Thoracic aorta endothelial cell (primary cell): Measurements from ENCODE around the gene SAP30L. TPM values are rescaled to one million over a fixed set of nuclear protein-coding genes. Genes with fewer than 3 reads are reported as not detected.

Source experiments
- total RNA-seq: library from RNA; depleted of rRNA; stranded (reverse); fragments of >200 nt; gene quantifications from 2 replicates; pipeline ENCODE4 v1.2.3, GENCODE V29; 2012

SAP30L gene, protein sequence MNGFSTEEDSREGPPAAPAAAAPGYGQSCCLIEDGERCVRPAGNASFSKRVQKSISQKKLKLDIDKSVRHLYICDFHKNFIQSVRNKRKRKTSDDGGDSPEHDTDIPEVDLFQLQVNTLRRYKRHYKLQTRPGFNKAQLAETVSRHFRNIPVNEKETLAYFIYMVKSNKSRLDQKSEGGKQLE
- total RNA-seq = 30.6 and 30.7 TPM in 2 replicates

DNA sequence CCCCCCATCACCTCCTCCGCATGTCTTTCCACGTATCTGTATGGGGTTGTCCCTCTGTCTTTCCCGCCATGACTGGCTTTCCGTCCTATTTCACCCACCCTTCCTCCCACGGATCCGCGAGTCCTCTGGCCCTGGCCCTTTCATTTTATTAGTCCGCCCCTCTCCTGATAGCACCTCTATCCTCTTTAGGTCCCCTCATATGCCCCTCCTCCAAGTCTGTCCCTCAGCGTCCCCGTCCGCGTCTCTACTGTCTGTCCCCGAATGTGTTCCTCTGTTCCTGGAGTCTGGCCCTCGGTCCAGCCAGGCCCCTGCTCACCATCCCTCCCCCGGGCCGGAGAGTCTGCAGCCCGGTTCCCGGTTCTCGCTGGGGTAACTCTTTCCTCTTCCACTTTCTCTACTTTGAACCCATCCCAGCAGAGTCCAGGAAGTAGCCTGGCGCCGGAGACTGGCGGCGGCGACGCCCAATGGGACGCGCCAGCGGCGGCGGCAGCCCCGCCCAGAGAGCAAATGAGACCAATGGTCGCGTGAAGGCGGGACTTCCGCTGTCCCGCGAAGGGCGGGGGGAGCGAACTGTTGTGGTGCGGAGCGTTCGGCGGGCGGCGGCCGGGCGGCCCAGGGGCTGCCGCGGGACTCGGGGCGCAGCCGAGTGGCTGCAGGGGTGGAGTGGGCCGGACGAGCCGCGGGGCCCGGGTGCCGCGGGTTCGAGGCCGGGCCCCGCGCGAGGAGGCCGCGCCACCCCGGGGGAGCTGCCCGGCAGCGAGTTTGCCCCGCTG, at the start of gene SAP30L:
TSS of gene SAP30L (plus strand) at position 576 of the 773 bp plus-strand sequence. CDS start 608 bp downstream, outside the sequence.

DNA sequence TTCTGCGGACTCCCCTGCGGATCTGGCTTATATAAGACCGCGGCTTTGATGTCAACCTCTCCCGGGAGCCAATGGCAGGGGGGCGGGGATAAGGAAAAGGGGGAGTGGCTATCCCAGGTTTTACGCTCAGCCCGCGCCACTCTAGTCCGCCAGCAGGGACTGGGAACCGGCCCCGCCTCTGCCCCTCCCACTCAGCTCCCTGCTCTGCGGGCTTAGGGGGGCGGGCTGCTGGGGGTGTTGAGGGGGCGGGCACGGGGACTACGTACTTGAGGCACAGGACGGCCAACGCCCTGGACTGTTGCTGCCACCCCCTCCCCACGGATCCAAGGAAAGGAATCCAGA, 32.4 kb downstream of the SAP30L start, which contains the start of gene HAND1:
TSS of gene HAND1 (minus strand) at position 4 of the 342 bp plus-strand sequence. CDS start 219 bp downstream, outside the sequence.

Other genes starting within 250 kb of the SAP30L start
- gene HAND1, start 32.2 kb downstream of the SAP30L start, total RNA-seq = not detected in 2 replicates